HG03520 (cell line): ENCODE data around the gene TRAPPC12.
A peak's percentile ranks its signal among the peaks of the same experiment; 100 is the strongest.
"Not testable (repeated sequence)": the region's sequence is repeated elsewhere in the genome, so short reads cannot be mapped to it uniquely, and the experiment has no call there.

Experiments used
- ATAC-seq: cut with Tn5 transposase; IDR thresholded peaks from one replicate; pipeline ENCODE4 v1.9.1; 2021; ENCODE audit warnings: mild to moderate bottlenecking, moderate library complexity; ENCODE audit not compliant: unreplicated experiment

TRAPPC12 gene

DNA sequence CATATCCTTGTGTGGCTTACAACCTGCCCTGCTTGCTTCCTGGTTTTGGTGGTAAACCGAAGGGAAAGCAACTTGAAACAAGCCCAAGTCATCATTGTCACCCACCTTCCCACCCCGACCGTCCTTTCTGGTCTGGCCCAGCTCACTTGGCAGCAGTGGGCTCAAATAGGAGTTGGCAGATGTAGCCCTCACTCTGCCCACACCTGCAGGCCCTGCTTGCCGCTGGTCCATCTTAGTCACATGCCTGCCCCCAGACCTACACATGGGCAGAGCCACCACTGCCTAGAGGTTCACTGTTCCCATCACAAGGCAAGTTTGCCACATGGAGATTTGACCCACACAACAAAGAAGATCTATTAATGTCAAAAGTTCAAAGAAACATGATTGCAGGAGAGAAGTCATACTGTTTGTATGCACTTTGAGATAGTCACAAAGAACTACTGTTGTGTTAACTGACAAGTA lies 11.2 kb upstream of the TRAPPC12 start:
- no peak for ATAC-seq

DNA sequence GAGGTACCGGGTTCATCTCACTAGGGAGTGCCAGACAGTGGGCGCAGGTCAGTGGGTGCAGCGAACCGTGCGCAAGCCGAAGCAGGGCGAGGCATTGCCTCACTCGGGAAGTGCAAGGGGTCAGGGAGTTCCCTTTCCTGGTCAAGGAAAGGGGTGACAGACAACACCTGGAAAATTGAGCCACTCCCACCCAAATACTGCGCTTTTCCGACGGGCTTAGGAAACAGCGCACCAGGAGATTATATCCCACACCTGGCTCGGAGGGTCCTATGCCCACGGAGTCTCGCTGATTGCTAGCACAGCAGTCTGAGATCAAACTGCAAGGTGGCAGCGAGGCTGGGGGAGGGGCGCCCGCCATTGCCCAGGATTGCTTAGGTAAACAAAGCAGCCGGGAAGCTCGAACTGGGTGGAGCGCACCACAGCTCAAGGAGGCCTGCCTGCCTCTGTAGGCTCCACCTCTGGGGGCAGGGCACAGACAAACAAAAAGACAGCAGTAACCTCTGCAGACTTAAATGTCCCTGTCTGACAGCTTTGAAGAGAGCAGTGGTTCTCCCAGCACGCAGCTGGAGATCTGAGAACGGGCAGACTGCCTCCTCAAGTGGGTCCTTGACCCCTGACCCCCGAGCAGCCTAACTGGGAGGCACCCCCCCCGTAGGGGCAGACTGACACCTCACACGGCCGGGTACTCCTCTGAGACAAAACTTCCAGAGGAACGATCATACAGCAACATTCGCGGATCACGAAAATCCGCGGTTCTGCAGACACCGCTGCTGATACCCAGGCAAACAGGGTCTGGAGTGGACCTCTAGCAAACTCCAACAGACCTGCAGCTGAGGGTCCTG lies 9.9 kb upstream of the TRAPPC12 start:
- not testable (repeated sequence) for ATAC-seq

DNA sequence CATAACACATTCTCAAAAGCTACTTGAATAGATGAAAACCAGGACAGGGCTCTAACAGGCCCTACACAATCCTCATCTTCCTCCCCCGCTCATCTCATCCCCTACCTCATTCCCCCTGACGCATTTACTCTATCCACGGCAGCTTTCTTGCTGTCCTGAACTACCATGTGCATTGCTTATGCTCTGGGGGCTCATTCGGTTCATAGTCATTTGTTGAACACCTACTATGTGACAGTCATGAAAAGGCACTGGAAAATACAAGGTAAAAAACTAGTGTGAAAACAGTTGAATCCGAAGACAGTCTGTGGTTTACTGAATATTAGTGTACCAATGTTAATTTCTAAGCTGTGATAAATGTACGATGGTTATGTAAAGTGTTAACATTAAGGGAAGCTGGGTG lies 2.7 kb upstream of the TRAPPC12 start:
- ATAC-seq = no peak

DNA sequence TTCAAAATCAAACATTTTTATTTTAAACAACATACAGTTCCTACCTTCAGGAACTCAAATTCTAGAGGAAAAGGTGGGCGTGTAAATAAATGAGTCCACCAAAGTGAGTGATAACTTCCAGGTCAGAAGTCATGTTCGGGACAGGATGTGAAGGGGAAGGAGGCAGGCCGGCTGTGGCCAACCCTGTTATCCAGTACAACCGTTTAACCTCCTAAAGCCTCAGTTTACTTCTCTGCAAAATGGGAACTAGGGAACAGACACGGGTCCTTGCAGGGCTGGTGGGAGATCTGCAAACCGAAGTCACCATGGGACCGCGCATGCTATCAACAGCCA lies 2.2 kb upstream of the TRAPPC12 start:
- peak; percentile 18 for ATAC-seq

DNA sequence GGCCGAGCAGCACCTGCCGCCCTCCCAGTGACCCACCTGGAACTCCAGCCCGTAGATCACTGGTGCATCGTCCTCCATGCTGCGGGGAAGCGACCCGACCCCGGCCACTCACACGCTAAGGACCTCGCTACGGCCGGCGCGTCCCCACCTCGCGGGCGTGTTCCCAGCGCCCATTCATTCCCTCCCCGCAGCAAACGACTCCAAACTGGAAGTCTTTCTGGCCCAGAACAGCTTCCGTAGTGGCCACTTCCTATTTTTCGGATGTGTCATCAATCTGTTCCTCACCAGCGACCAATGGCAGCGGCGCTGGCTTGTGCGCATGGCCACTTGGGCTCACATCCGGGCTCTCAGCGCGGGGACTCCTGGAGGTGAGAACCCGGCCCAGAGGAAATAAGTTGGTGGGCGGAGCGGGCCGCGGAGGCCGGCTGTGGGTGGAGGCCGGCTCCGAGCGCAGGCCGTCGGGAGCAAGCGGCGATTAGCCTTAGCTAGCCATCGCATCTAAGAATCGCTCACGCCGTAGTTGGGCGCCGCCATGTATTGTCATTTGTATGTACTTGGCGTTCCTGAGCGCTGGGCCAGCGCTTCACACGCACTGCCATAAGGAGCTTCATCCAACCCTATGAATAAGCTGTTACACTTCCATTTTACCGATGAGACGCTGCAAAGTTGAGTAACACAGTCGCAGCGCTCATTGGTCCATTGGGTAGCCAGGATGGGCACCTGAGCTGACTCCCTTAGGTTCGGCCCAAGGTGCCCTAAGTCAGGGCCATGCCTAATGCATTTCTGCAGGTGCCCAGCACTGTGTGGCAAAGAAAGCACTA lies 1.7 kb upstream of the TRAPPC12 start, which contains the start of gene EIPR1:
EIPR1 (minus strand) TSS at position 207 of the 821 bp plus-strand sequence; CDS start at position 78, 129 bp downstream.
- ATAC-seq = peak; percentile 78

DNA sequence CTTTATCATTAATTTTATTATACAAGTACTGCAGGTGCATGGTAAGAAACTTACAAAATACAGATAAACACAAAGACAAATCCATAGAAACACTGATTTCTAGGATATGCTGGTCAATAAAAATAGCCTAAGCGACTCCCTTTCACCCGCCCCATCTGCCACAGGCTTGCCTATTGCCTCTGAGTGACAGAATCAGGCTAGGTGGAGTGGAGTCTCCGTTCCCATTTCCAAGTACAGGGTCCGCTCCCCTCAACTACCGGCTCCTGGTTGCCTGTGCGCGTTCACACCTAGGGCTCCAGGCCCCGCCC lies 201 bp upstream of the TRAPPC12 start:
- no peak for ATAC-seq

DNA sequence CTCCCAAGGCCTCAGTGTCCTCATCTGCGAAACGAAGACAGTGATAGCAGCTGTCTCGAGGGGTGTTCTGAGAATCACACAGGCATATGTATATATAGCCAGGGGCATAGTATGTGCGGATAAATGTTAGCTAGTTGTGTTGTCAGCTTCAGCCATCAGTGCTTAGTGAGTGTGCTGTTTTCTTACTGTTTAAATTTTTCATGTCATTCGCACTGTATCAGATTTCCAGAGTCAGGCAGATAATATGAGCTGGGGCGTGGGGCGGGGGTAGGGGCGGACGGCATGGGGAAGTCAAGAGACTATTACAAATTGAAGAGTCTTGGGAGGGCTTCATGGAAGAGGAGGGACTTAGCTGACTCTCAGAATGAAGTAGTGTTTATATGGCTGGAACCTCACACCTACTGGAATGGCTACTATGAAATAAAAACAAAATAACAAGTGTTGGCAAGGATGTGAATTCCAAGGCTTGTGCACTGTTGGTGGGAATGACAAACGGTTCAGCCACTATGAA lies 7.0 kb downstream of the TRAPPC12 start:
- no peak for ATAC-seq

DNA sequence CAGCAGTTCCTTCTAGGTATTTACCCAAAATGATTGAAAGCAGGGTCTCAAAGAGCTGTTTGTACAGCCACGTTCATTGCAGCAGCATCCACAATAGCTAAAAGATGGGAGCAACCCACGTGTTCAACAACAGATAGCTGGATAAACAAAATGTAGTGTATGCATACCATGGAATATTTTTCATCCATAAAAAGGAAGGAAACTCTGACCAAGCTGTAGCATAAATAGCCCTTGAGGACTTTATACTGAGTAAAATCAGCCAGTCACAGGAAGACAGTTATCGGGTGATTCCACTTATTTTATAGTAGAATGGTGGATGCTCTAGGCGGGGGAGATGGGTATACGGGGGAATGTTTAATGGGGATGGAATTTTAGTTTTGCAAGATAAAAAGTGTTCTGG lies 7.5 kb downstream of the TRAPPC12 start:
- no peak for ATAC-seq

DNA sequence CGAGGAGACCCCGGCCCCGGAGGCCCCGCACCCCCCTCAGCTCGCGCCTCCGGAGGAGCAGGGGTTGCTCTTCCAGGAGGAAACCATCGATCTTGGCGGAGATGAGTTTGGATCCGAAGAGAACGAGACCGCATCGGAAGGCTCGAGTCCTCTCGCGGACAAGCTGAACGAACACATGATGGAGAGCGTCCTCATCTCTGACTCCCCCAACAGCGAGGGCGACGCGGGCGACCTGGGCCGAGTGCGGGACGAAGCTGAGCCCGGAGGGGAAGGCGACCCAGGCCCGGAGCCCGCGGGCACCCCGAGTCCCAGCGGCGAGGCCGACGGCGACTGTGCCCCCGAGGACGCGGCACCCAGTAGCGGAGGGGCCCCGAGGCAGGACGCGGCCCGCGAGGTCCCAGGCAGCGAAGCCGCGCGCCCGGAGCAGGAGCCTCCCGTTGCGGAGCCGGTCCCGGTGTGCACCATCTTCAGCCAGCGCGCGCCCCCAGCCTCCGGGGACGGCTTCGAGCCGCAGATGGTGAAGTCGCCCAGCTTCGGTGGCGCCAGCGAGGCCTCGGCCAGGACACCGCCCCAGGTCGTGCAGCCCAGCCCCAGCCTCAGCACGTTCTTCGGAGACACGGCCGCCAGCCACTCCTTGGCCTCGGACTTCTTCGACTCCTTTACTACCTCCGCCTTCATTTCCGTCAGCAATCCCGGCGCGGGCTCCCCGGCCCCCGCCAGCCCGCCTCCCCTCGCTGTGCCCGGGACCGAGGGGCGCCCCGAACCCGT lies 8.3 kb downstream of the TRAPPC12 start:
- ATAC-seq = no peak

DNA sequence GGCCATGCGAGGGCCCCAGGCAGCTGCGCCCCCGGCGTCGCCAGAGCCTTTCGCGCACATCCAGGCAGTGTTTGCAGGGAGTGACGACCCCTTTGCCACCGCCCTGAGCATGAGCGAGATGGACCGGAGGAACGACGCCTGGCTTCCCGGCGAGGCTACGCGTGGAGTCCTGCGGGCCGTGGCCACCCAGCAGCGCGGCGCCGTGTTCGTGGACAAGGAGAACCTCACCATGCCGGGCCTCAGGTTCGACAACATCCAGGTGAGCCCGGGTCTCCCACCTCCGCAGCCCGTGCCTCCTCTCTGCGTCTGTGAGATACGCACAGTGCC lies 8.9 kb downstream of the TRAPPC12 start:
- ATAC-seq = no peak

DNA sequence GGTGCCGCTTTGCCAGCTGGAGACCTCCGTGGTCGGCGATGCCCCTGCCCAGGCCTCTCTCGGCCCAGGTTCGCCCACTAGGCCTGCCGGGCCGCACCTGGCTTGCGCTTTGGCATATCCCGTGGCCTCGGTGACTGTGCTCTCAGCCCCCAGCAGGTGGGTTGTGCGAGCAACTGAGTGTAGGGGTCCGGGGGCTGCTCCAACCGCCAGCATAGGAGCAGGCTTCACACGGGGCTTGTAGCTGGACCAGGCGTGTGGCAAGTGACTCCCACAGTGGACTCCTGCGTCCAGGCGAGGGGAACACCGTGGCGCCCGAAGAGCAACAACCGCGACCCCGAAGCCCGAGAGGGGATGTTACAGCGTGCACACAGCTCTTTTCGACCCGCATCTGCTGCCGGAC lies 9.7 kb downstream of the TRAPPC12 start:
- ATAC-seq = no peak

DNA sequence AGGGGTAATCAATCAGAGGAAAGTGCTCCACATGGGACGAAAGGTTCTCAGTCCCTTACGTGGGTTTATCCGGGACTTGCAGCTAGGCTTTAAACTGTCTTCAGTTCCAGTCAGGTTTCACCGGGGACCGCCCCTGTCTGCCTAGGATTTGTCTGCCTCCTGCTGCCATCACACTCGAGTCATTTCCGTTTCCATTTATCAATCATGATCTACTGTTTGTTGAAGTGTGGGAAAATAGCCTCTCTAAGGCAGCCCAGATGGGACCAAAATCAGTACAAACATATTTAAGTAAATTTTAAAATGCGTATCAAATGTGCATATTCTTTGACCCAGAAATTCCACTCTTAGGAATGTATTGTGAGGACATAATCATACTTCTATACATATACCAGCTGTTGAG lies 10.5 kb downstream of the TRAPPC12 start:
- no peak for ATAC-seq

DNA sequence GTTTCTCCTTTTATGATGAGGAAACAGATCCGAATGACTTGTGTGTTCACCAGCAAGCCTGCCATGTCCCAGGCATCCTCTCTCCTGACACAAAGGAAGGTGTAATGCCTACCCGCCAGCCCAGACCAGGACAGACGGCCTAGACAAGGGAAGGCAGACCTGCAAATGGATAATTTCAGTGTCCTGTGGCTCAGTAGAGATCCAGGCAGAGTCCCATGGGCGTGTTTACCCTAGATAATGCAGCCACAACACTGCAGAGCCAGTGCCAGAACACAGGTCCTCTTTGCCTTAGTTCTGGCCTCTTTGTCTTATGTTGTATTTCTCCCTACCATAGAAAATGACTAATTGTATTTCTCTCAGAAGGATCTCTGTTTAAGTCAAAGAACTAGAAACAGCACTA lies 12.7 kb downstream of the TRAPPC12 start:
- no peak for ATAC-seq

DNA sequence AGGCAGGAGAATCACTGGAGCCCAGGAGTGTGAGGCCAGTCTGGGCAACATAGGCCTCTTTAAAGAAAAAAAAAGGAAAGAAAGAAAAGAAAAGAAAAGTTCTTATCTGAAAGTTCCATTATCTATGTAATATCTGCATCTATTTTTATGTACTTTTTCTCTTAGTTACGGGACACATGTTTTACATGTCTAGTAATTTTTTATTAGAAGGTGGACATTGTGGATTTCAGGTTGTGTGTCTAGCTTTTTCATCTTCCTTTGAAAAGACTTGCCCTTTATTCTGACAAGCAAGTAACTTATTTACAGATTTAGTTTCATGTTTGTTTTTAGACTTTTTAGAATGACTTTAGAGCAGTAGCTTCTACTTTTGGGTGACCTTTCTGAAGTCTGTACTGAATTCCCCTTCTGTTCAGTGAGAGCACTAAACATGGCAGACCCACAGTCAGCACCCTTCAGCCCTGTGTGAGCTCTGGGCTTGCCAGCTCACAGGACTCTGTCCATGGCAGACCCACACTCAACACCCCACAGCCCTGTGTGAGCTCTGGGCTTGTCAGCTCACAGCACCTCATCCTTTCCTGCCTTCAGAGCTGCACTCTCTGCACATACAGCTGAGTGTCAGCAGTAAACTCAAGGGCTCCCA lies 17.5 kb downstream of the TRAPPC12 start:
- peak; percentile 44 for ATAC-seq

DNA sequence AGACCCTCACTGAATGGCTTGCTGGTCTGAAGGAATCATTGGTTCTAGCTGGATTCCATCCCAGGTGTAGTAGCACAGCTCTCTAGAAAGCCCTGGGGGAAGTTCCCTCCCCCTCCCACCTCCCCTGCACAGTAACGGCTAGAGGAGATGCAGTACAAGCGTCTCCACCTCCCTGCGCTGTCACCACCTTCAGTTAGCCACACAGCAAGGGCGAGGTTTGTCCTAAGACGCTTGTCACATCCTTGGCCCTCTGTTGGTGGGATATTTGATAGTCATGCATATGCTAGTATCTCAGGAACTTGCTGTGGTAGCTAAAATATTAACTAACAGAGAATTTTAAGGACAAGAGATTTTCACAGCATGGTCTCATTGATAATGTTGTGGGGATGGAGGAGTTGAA lies 19.4 kb downstream of the TRAPPC12 start:
- ATAC-seq = no peak

DNA sequence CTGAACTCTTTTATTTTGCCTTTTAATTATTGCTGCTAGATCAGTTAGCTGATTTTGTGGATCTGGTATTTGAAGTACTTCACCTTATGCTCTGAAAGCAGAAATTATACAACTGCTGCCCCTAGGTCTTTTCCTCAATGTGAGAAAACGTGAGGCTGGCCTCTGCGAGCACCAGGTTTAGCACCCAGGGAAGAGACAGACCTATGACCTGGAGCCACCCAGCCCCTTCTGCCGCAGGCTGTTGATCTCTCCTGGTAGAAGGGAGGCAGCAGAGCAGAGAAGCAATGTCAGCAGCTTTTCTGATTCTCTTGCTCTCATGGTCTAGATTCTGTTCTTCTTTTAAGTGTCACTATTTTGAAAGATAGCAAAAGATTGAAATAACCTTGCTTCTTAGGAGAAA lies 19.9 kb downstream of the TRAPPC12 start:
- ATAC-seq = no peak

DNA sequence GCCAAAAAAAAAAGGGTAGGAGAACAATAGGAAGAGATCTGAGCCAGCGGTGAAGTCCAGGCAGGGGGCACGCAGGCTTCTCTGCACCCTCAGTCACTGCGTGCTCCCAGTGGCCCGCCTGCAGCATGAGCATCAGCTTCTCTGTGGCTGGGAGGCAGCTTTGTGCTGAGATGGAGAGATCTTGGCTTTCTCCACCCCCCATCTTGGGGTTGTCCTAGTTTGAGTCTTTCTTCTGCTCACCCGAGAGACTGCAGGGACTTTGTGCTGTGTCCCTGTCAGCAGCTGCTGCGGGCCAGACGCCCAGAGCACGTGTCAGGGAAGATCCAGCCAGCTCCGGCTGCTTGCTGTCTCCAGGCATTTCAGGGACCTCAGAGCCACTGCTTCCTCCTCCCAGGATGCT lies 20.3 kb downstream of the TRAPPC12 start:
- ATAC-seq = no peak

DNA sequence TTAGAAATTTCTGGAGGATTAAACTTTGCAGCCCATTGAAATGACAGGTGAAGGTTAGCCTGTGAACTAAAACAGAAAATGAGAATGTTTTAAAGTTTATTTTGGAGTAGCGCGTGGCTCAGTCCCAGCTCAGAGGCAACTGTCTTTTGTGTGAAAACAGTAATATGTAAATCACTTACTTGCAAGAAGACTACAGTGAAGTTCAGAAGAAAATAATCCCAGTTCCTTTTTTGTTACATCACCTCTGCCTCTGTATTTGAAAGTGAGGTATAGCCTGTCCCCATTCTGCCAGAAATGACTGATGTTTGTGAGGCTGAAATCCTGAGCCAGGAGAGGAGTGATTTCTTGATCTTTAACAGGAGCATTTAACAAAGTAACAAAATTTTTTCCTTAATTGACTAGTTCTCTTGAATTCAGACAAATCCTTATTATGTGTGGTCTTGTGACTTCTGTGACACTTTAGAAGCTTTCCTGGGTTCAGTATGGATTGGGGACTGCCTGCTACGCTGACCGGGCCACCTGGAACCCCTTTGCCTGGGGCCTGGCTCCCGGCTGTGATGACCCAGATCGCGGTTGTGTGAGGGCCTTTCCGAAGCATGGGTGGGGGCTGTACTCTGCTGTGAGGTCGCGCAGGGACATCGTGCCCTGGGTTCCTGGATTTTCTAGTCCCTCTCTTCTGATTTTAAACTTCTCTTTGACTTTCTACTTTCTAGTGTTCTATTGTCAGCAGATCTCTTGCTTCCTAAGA lies 24.3 kb downstream of the TRAPPC12 start:
- peak; percentile 99 for ATAC-seq

DNA sequence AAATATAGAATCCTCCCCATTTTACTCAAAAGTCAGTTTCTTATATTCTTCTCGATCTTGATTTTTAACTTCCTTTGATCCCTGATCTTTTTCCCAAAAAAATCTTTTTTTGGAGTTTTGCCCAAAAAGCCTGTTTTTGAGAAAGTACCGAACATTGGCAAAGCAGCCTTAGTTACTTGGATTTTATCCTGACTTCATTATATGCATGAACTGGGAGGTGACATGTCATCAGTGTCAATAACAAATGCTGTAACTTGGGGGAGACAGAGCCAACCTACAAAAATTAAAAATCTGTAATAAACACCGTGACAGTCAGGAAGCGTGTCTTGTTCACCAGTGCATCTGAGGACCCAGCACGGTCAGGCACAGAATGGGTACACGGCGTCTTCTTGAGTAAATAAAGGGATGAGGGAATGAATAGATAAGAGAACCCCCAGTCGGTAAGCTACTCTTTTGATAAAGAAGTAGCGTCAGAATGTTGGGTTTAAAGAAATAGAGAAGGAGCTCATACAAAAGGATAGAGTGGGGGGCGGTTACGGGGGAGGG lies 24.9 kb downstream of the TRAPPC12 start:
- ATAC-seq = no peak

DNA sequence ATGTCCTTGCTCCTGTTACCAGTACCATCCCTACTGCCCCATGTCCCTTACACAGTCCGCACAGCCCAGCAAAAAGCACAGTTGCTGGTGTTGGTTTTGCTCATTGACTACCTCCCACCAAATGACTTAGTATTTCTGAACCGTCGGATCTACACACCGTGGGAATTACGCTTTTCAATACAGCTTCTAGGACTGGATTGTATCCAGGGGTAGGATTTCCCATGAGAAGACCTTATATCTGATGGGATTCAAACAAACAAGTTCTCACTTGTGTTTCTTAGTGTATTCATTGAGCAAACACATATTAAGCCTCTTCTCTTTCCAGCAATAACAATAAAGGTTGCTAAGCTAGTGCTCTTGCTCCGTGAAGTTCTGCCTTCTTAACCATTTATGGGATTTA lies 25.8 kb downstream of the TRAPPC12 start:
- no peak for ATAC-seq
